Measurements from ENCODE around the gene MLN. TPM values are rescaled to one million over a fixed set of nuclear protein-coding genes. Genes with fewer than 3 reads are reported as not detected.
A peak's percentile ranks its signal among the peaks of the same experiment; 100 is the strongest.

The MLN gene
- total and polyA plus RNA-seq, 2 experiments from 2014 or later, result not detected

GRCh38 chr6:33756211-33756954 is 47.4 kb downstream of the MLN start:
- H3K27ac Mint-ChIP-seq, result no peak overlapping the region
- H3K27ac ChIP-seq (ENCODE audit: low read depth), result no peak overlapping the region
- H4K20me1 ChIP-seq (replicated peaks; ENCODE audit: insufficient read depth), result no peaks in the 10 kb centered on the region
- no peaks in the 10 kb centered on the region; the same call in 2 of the 3 replicates for H3K9me3 Mint-ChIP-seq
- H3K79me2 ChIP-seq (replicated peaks; ENCODE audit: insufficient read depth), result no peaks in the 10 kb centered on the region
- TF ChIP-seq EZH2phosphoT487 (IDR thresholded peaks at IDR 0.05; ENCODE audit: unreplicated experiment) (no peak), CREB1 (CRISPR knock-in tag; IDR thresholded peaks at IDR 0.05; ENCODE audit: low read depth) (no peak), ETS1 (IDR thresholded peaks at IDR 0.05) (no peak), JUNB (IDR thresholded peaks at IDR 0.05; ENCODE audit: unreplicated experiment) (no peak), NANOG (IDR thresholded peaks at IDR 0.05; ENCODE audit: borderline replicate concordance) (no peak), REST (IDR thresholded peaks at IDR 0.05; ENCODE audit: unreplicated experiment) (no peak), CTCF (conservative IDR thresholded peaks at IDR 0.05; ENCODE audit: low read depth in 2 of 2) (no peak), POLR2AphosphoS5 (IDR thresholded peaks at IDR 0.05; ENCODE audit: low read depth) (no peak), ZNF462 (CRISPR knock-in tag; IDR thresholded peaks at IDR 0.05) (no peak), ZNF331 (CRISPR knock-in tag; IDR thresholded peaks at IDR 0.05; ENCODE audit: low read depth) (no peak), STAT1 (IDR thresholded peaks at IDR 0.05; ENCODE audit: unreplicated experiment) (no peak), ZNF114 (CRISPR knock-in tag; IDR thresholded peaks at IDR 0.05) (no peak), EZH2 (IDR thresholded peaks at IDR 0.05; ENCODE audit: low read depth, unreplicated experiment) (no peak)
- H3K4me1 Mint-ChIP-seq, result peaks cover 6% of the 10 kb centered on the region; the same call in 2 of the 3 replicates
- DNase-seq (ENCODE audit: low spot score) (no peak), ATAC-seq (peak; percentile 12; the same call in 1 of the 3 replicates)
- no peak overlapping the region for H3K4me3 ChIP-seq
- no peaks in the 10 kb centered on the region for H3K36me3 Mint-ChIP-seq (ENCODE audit: low read depth)
- H3K27me3 Mint-ChIP-seq (ENCODE audit: insufficient read depth, low read depth, poor library complexity), result peaks cover 9% of the 10 kb centered on the region
- no peak overlapping the region; the same call in 2 of the 3 replicates for H3K4me3 Mint-ChIP-seq
- H3K27me3 ChIP-seq (ENCODE audit: insufficient read depth), result no peaks in the 10 kb centered on the region
- H3K36me3 ChIP-seq (ENCODE audit: insufficient read depth), result no peaks in the 10 kb centered on the region
- H3K9me2 ChIP-seq (ENCODE audit: insufficient read depth), result no peaks in the 10 kb centered on the region
- H2AFZ ChIP-seq, result no peak overlapping the region
- no peak overlapping the region for H3K4me2 ChIP-seq
- no peaks in the 10 kb centered on the region for H3K4me1 ChIP-seq (ENCODE audit: insufficient read depth)
- 0 out of 2 replicates have a peak, but pooled peaks cover 3% of the 10 kb centered on the region for H3F3A ChIP-seq (replicated peaks; ENCODE audit: low read depth)
